ENCODE results near the gene UPP2. TPM values are rescaled to one million over a fixed set of nuclear protein-coding genes. Genes with fewer than 3 reads are reported as not detected.

Gene UPP2
- total RNA-seq, 1 experiment from 2014 or later: not detected

- no peaks in the 10 kb centered on the region for H3K4me1 ChIP-seq (ENCODE audit: control insufficient read depth, insufficient read depth, low read length)
- ChIA-PET CTCF (no interaction called here), POLR2A (no interaction called here)
- DNase-seq (ENCODE audit: low read depth, low spot score) (no peak), ATAC-seq (no peak)
- no peak overlapping the region for H3K4me3 ChIP-seq (ENCODE audit: low read depth in 2 of 2, low read length in 2 of 2)
- H3K27ac ChIP-seq (ENCODE audit: low read length): no peak overlapping the region
- no peaks in the 10 kb centered on the region for H3K9me3 ChIP-seq (ENCODE audit: control insufficient read depth, insufficient read depth, low read depth, low read length)
- in situ Hi-C loops (cut with HindIII; ENCODE audit: low pct_unique_long_range_greater_than_20kb, low sequenced_read_pairs) (no loop called here), intact Hi-C loops (cut with micrococcal nuclease; ENCODE audit: unreplicated experiment) (no loop called here)
- H3K36me3 ChIP-seq (ENCODE audit: control insufficient read depth, insufficient read depth, low read length): no peaks in the 10 kb centered on the region
- no peaks in the 10 kb centered on the region for H3K27me3 ChIP-seq (ENCODE audit: control insufficient read depth, insufficient read depth, low read length)
- TF ChIP-seq, protein P1, sequence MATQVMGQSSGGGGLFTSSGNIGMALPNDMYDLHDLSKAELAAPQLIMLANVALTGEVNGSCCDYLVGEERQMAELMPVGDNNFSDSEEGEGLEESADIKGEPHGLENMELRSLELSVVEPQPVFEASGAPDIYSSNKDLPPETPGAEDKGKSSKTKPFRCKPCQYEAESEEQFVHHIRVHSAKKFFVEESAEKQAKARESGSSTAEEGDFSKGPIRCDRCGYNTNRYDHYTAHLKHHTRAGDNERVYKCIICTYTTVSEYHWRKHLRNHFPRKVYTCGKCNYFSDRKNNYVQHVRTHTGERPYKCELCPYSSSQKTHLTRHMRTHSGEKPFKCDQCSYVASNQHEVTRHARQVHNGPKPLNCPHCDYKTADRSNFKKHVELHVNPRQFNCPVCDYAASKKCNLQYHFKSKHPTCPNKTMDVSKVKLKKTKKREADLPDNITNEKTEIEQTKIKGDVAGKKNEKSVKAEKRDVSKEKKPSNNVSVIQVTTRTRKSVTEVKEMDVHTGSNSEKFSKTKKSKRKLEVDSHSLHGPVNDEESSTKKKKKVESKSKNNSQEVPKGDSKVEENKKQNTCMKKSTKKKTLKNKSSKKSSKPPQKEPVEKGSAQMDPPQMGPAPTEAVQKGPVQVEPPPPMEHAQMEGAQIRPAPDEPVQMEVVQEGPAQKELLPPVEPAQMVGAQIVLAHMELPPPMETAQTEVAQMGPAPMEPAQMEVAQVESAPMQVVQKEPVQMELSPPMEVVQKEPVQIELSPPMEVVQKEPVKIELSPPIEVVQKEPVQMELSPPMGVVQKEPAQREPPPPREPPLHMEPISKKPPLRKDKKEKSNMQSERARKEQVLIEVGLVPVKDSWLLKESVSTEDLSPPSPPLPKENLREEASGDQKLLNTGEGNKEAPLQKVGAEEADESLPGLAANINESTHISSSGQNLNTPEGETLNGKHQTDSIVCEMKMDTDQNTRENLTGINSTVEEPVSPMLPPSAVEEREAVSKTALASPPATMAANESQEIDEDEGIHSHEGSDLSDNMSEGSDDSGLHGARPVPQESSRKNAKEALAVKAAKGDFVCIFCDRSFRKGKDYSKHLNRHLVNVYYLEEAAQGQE (IDR thresholded peaks at IDR 0.05; ENCODE audit: insufficient read depth in 1 of 2, low read depth in 2 of 2, low read length in 1 of 2): no peak
- TF ChIP-seq POLR2AphosphoS5 (IDR thresholded peaks at IDR 0.05; ENCODE audit: low read depth, low read length): no peak
- no TSS peak for BruUV-seq (replicated peaks)
Measured at GRCh38 chr2:158088093-158088492, 13.6 kb upstream of the UPP2 start.

- BruUV-seq (replicated peaks): no TSS peak
- H3K27me3 ChIP-seq (ENCODE audit: control insufficient read depth, insufficient read depth, low read length): no peaks in the 10 kb centered on the region
- H3K36me3 ChIP-seq (ENCODE audit: control insufficient read depth, insufficient read depth, low read length): no peaks in the 10 kb centered on the region
- H3K27ac ChIP-seq (ENCODE audit: low read length): no peak overlapping the region
- intact Hi-C loops (cut with micrococcal nuclease; ENCODE audit: unreplicated experiment) (no loop called here), in situ Hi-C loops (cut with HindIII; ENCODE audit: low pct_unique_long_range_greater_than_20kb, low sequenced_read_pairs) (no loop called here)
- DNase-seq (ENCODE audit: low read depth, low spot score): no peak
- TF ChIP-seq POLR2AphosphoS5 (IDR thresholded peaks at IDR 0.05; ENCODE audit: low read depth, low read length): no peak
- TF ChIP-seq, protein P2, sequence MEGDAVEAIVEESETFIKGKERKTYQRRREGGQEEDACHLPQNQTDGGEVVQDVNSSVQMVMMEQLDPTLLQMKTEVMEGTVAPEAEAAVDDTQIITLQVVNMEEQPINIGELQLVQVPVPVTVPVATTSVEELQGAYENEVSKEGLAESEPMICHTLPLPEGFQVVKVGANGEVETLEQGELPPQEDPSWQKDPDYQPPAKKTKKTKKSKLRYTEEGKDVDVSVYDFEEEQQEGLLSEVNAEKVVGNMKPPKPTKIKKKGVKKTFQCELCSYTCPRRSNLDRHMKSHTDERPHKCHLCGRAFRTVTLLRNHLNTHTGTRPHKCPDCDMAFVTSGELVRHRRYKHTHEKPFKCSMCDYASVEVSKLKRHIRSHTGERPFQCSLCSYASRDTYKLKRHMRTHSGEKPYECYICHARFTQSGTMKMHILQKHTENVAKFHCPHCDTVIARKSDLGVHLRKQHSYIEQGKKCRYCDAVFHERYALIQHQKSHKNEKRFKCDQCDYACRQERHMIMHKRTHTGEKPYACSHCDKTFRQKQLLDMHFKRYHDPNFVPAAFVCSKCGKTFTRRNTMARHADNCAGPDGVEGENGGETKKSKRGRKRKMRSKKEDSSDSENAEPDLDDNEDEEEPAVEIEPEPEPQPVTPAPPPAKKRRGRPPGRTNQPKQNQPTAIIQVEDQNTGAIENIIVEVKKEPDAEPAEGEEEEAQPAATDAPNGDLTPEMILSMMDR (IDR thresholded peaks at IDR 0.05): no peak
- TF ChIP-seq SIN3A (IDR thresholded peaks at IDR 0.05; ENCODE audit: borderline replicate concordance, insufficient read depth, low read depth, low read length): no peak
- no peak for TF ChIP-seq TCF7L2 (IDR thresholded peaks at IDR 0.05; ENCODE audit: low read depth, low read length)
- TF ChIP-seq, protein P1 (IDR thresholded peaks at IDR 0.05; ENCODE audit: insufficient read depth in 1 of 2, low read depth in 2 of 2, low read length in 1 of 2): no peak
- ChIA-PET POLR2A (no interaction called here), CTCF (no interaction called here)
- H3K4me1 ChIP-seq (ENCODE audit: control insufficient read depth, insufficient read depth, low read length): no peaks in the 10 kb centered on the region
- no peak overlapping the region for H3K4me3 ChIP-seq (ENCODE audit: low read depth in 2 of 2, low read length in 2 of 2)
- ATAC-seq: no peak
- H3K9me3 ChIP-seq (ENCODE audit: control insufficient read depth, insufficient read depth, low read depth, low read length): no peaks in the 10 kb centered on the region
Measured at GRCh38 chr2:158089322-158089721, 12.4 kb upstream of the UPP2 start.
